HepG2 (cell line): ENCODE results near the gene MEGF6.

Experiments
- ELF1 ChIP-seq: sonication (generic); formaldehyde crosslinking; IDR thresholded peaks from 2 replicates; pipeline ENCODE4 v1.4.0; 2020; ENCODE audit warnings: missing genetic modification reagents
- MAFK ChIP-seq, 2 experiments: IDR thresholded peaks in 1 of 2; conservative IDR thresholded peaks in 1 of 2; 2 replicates each; pipeline ENCODE4 v1.6.1; 2011; ENCODE audit warnings: improper control_type of control experiment in 2 of 2, low read length in 2 of 2
- MYC ChIP-seq: sonication (generic); formaldehyde crosslinking; IDR thresholded peaks from 2 replicates; pipeline ENCODE4 v1.9.0; 2021; ENCODE audit warnings: missing genetic modification reagents, borderline replicate concordance
- NR3C1 ChIP-seq: sonication (generic); formaldehyde crosslinking; IDR thresholded peaks from 2 replicates; pipeline ENCODE4 v1.4.0; 2020; ENCODE audit warnings: missing genetic modification reagents
- POLR2A ChIP-seq, 2 experiments: IDR thresholded peaks; 2 replicates each; pipeline ENCODE4 v1.6.1; 2011; ENCODE audit warnings: low read depth in 2 of 2, low read length in 2 of 2, mild to moderate bottlenecking in 1 of 2, moderate library complexity in 1 of 2; ENCODE audit not compliant: insufficient read depth in 1 of 2
- TCF7 ChIP-seq: sonication (generic); IDR thresholded peaks from 2 replicates; pipeline ENCODE4 v1.6.1; 2016; ENCODE audit warnings: antibody characterized with exemption, low read depth
- TF ChIP-seq, protein P1 (sequence below): sonication (generic); formaldehyde crosslinking; IDR thresholded peaks from 2 replicates; pipeline ENCODE4 v1.5.0; 2020; ENCODE audit warnings: mild to moderate bottlenecking, missing genetic modification reagents, moderate library complexity

DNA sequence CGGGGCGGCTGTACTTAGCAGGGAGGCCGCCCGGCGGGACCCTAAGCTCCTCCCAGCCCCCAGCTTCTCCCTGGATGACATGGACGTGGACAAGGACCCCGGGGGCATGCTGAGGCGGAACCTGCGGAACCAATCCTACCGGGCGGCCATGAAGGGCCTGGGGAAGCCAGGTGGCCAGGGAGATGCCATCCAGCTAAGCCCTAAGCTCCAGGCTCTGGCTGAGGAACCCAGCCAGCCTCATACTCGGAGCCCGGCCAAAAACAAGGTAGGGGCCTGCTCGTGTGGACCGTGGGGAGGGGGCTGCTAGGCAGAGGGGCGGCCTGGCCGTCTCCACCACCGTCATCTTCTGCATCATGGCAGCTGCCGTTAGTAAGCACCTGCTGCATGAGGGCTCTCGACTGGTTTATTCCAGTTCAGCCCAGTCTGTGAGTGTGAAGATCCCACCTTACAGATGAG is 147.9 kb downstream of the MEGF6 start:
- TF ChIP-seq, protein P1, sequence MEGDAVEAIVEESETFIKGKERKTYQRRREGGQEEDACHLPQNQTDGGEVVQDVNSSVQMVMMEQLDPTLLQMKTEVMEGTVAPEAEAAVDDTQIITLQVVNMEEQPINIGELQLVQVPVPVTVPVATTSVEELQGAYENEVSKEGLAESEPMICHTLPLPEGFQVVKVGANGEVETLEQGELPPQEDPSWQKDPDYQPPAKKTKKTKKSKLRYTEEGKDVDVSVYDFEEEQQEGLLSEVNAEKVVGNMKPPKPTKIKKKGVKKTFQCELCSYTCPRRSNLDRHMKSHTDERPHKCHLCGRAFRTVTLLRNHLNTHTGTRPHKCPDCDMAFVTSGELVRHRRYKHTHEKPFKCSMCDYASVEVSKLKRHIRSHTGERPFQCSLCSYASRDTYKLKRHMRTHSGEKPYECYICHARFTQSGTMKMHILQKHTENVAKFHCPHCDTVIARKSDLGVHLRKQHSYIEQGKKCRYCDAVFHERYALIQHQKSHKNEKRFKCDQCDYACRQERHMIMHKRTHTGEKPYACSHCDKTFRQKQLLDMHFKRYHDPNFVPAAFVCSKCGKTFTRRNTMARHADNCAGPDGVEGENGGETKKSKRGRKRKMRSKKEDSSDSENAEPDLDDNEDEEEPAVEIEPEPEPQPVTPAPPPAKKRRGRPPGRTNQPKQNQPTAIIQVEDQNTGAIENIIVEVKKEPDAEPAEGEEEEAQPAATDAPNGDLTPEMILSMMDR (CRISPR knock-in tag): no peak
- no peak for TF ChIP-seq NR3C1
- TF ChIP-seq MAFK (conservative IDR thresholded peaks at IDR 0.05 in 1 of 2, IDR thresholded peaks at IDR 0.05 in 1 of 2; ENCODE audit: low read length in 2 of 2): no peak
- no peak for TF ChIP-seq POLR2A (IDR thresholded peaks at IDR 0.05; ENCODE audit: insufficient read depth in 1 of 2, low read depth in 2 of 2, low read length in 2 of 2)
- no peak for TF ChIP-seq MYC (CRISPR knock-in tag)
- no peak for TF ChIP-seq TCF7
- no peak for TF ChIP-seq ELF1
